ENCODE results near the gene DLL1.

DNA sequence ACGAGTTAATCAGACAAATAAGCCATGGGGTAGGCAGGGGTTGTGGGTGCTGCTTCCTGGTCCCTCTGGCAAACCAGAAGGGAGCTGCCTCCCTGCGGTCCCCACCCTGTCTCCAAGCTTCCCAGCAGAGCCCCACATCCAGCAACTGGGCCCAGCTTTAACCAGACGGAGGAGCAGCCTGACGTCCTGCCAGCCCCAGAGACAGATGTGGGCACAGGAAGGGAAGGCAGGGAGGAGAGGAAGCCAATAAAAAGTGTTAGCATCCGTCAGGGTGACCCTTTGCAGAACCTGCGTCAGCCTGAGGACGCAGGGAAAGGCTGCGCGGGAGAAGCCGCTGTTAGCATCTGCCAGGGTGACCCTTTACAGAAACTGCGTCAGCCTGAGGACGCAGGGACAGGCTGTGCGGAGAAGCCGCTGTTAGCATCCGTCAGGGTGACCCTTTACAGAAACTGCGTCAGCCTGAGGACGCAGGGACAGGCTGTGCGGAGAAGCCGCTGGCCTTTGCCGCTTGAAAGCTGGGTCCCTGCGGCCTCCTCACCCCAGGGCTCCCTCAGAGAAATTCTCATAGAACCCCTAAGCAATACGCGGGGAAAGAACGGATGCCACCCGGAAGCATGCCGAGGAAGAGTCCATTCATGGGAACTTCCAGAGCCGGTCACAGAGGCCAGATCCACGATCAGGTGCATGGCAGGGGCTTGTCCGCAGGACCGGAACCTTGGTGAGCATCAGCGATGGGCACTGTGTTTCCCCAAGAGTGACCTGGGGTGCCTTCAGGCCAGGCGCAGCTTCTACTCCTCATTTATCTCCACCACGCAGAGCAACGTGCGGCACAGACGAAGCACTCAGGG, 15.9 kb downstream of the DLL1 start:
- TF ChIP-seq, protein P1, sequence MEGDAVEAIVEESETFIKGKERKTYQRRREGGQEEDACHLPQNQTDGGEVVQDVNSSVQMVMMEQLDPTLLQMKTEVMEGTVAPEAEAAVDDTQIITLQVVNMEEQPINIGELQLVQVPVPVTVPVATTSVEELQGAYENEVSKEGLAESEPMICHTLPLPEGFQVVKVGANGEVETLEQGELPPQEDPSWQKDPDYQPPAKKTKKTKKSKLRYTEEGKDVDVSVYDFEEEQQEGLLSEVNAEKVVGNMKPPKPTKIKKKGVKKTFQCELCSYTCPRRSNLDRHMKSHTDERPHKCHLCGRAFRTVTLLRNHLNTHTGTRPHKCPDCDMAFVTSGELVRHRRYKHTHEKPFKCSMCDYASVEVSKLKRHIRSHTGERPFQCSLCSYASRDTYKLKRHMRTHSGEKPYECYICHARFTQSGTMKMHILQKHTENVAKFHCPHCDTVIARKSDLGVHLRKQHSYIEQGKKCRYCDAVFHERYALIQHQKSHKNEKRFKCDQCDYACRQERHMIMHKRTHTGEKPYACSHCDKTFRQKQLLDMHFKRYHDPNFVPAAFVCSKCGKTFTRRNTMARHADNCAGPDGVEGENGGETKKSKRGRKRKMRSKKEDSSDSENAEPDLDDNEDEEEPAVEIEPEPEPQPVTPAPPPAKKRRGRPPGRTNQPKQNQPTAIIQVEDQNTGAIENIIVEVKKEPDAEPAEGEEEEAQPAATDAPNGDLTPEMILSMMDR (IDR thresholded peaks at IDR 0.05): no peak
- TF ChIP-seq EP300 (IDR thresholded peaks at IDR 0.05): no peak
